MM.1S (cell line): Measurements from ENCODE around the gene ITGB5.

ENCODE experiments used
- DNase-seq: peaks from one replicate; pipeline ENCODE4 v3.0.0-alpha.2; 2015
- H2AFZ ChIP-seq: fragments of 300-600 bp; sonication (generic); 2 replicates; pipeline ENCODE4 v1.6.0; 2016; ENCODE audit warnings: antibody characterized with exemption, low read length
- H3F3A ChIP-seq: fragments of 300-600 bp; sonication (generic); 2 replicates; pipeline ENCODE4 v1.6.1; 2016; ENCODE audit warnings: mild to moderate bottlenecking, antibody characterized with exemption, low read length, moderate library complexity, mixed read lengths; ENCODE audit not compliant: insufficient read depth
- H3K27ac ChIP-seq: fragments of 300-600 bp; sonication (generic); 2 replicates; pipeline ENCODE4 v1.5.1; 2016; ENCODE audit warnings: mild to moderate bottlenecking, low read length
- H3K27me3 ChIP-seq: fragments of 300-600 bp; sonication (generic); replicated peaks from 2 replicates; pipeline ENCODE4 v1.6.0; 2016; ENCODE audit warnings: low read length; ENCODE audit not compliant: insufficient read depth
- H3K36me3 ChIP-seq: fragments of 300-600 bp; sonication (generic); replicated peaks from 2 replicates; pipeline ENCODE4 v1.6.1; 2016; ENCODE audit warnings: mild to moderate bottlenecking, low read length, mixed read lengths; ENCODE audit not compliant: insufficient read depth
- H3K4me1 ChIP-seq: fragments of 300-600 bp; sonication (generic); 2 replicates; pipeline ENCODE4 v1.6.1; 2016; ENCODE audit warnings: low read length, mixed read lengths
- H3K4me2 ChIP-seq: fragments of 300-600 bp; sonication (generic); 2 replicates; pipeline ENCODE4 v1.6.0; 2016; ENCODE audit warnings: low read depth, low read length
- H3K4me3 ChIP-seq: fragments of 300-600 bp; sonication (generic); 2 replicates; pipeline ENCODE4 v1.5.1; 2016; ENCODE audit warnings: low read length, mixed read lengths
- H3K79me2 ChIP-seq: fragments of 300-600 bp; sonication (generic); 2 replicates; pipeline ENCODE4 v1.6.1; 2016; ENCODE audit warnings: mixed run types, low read length, mixed read lengths
- H3K9ac ChIP-seq: fragments of 300-600 bp; sonication (generic); 2 replicates; pipeline ENCODE4 v1.6.1; 2016; ENCODE audit warnings: low read length, mixed read lengths
- H3K9me2 ChIP-seq: fragments of 300-600 bp; sonication (generic); replicated peaks from 2 replicates; pipeline ENCODE4 v1.6.1; 2016; ENCODE audit warnings: mild to moderate bottlenecking, low read length, mixed read lengths; ENCODE audit not compliant: insufficient read depth
- H3K9me3 ChIP-seq: fragments of 300-600 bp; sonication (generic); replicated peaks from 2 replicates; pipeline ENCODE4 v1.6.1; 2016; ENCODE audit warnings: mild to moderate bottlenecking, low read length, mixed read lengths; ENCODE audit not compliant: insufficient read depth
- H4K20me1 ChIP-seq: fragments of 300-600 bp; sonication (generic); 2 replicates; pipeline ENCODE4 v1.6.1; 2016; ENCODE audit warnings: mild to moderate bottlenecking, low read length, moderate library complexity, mixed read lengths; ENCODE audit not compliant: insufficient read depth
- EZH2 ChIP-seq: fragments of 300-600 bp; sonication (generic); optimal IDR thresholded peaks from 2 replicates; pipeline ENCODE3; 2017; ENCODE audit warnings: low read depth, mild to moderate bottlenecking, antibody characterized with exemption, low read length, mixed read lengths
- EZH2phosphoT487 ChIP-seq: fragments of 300-600 bp; sonication (generic); IDR thresholded peaks from 2 replicates; pipeline ENCODE4 v1.6.1; 2018; ENCODE audit warnings: antibody characterized with exemption, low read length
- TF ChIP-seq, protein P1 (sequence below): fragments of 300-600 bp; sonication (generic); IDR thresholded peaks from 2 replicates; pipeline ENCODE4 v1.5.1; 2016; ENCODE audit warnings: antibody characterized with exemption, low read length, mixed read lengths

ITGB5 gene

DNA sequence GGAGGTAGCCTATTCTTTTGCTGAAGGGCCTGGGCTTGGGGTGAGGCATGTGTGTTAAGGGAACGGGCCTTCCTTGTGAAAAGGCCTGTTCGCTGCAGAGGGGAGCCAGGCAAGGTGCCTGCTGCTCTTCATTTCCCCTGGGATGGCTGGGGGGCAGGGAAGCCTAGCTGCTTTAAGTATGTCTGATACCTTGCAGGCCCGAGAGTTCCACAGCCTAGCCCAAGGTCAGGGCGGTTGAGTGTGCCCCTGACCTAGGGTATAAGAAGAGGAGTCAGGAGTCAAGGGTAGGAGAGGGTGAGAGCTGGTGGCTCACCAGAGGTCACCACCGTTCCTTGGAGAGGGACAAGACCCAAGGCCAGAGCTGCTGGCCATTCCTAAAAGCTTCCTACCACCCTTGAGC is 110.3 kb downstream of the ITGB5 start:
- Histone ChIP-seq H3K36me3 (no peaks in the 10 kb centered on the region), H3K9me2 (no peaks in the 10 kb centered on the region), H3F3A (peaks cover 22% of the 10 kb centered on the region), H3K4me1 (peaks cover 49% of the 10 kb centered on the region), H3K9ac (no peak overlapping the region), H3K79me2 (no peaks in the 10 kb centered on the region), H3K4me2 (no peak overlapping the region), H3K27ac (no peak overlapping the region), H3K4me3 (no peak overlapping the region), H4K20me1 (no peaks in the 10 kb centered on the region), H3K9me3 (no peaks in the 10 kb centered on the region), H3K27me3 (no peaks in the 10 kb centered on the region), H2AFZ (no peak overlapping the region)
- DNase-seq, result no peak
- TF ChIP-seq EZH2, result no peak
- TF ChIP-seq EZH2phosphoT487, result no peak
- TF ChIP-seq, protein P1, sequence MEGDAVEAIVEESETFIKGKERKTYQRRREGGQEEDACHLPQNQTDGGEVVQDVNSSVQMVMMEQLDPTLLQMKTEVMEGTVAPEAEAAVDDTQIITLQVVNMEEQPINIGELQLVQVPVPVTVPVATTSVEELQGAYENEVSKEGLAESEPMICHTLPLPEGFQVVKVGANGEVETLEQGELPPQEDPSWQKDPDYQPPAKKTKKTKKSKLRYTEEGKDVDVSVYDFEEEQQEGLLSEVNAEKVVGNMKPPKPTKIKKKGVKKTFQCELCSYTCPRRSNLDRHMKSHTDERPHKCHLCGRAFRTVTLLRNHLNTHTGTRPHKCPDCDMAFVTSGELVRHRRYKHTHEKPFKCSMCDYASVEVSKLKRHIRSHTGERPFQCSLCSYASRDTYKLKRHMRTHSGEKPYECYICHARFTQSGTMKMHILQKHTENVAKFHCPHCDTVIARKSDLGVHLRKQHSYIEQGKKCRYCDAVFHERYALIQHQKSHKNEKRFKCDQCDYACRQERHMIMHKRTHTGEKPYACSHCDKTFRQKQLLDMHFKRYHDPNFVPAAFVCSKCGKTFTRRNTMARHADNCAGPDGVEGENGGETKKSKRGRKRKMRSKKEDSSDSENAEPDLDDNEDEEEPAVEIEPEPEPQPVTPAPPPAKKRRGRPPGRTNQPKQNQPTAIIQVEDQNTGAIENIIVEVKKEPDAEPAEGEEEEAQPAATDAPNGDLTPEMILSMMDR, result no peak

DNA sequence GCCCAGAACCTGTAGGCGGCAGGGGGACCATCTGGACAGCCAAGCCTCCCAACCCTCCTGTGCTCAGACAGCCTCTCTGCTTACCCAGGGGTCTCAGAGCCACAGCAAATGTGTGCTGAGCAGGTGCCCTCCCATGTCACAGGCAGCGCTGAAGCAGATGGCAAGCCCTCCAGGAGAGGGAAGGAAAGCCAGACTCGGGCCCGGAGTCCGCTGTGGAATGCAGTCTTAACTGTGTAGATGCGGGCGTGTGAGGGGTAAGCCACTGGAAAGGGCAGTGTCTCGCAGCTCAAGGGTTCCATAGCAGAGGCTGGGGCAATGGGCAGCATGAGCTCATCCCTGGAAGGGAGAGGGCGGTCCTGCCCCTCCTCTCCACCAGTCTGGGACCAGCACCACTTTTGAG is 111.3 kb downstream of the ITGB5 start:
- H3F3A ChIP-seq, result peaks cover 32% of the 10 kb centered on the region
- H2AFZ ChIP-seq, result no peak overlapping the region
- DNase-seq, result no peak
- no peaks in the 10 kb centered on the region for H3K9me2 ChIP-seq
- H3K4me1 ChIP-seq, result peaks cover 49% of the 10 kb centered on the region
- no peak overlapping the region for H3K9ac ChIP-seq
- H3K9me3 ChIP-seq, result no peaks in the 10 kb centered on the region
- no peaks in the 10 kb centered on the region for H3K36me3 ChIP-seq
- H3K4me2 ChIP-seq, result no peak overlapping the region
- no peak overlapping the region for H3K27ac ChIP-seq
- no peaks in the 10 kb centered on the region for H4K20me1 ChIP-seq
- H3K79me2 ChIP-seq, result no peaks in the 10 kb centered on the region
- H3K4me3 ChIP-seq, result no peak overlapping the region
- TF ChIP-seq, protein P1, result no peak
- TF ChIP-seq EZH2 (no peak), EZH2phosphoT487 (no peak)
- H3K27me3 ChIP-seq, result no peaks in the 10 kb centered on the region

DNA sequence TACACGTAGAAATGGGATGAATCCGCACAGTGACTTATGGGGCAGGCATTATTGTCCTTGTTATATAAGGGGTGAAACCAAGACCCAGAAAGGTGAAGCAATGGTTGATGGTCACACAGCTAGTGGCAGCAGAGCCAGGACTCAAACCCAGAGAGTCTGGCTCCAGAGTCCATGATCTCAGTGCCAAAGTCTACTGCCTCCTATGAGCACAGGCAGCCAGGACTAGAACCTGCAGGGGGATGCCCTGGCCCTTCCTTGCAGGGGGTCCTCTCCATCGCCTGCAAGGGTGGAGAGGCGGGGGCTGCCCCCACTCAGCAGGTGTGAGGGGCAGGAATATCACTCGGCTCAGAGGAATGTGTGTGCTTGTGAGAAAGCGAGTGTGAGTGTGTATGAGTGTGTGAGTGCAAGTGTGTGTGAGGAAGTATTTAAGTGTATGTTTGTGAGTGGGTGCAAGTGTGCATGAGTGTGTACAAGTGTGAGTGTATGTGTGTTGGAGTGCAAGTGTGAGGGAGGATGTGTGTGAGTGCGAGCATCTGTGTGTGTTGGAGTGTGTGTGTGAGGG is 112.2 kb downstream of the ITGB5 start:
- H3K27me3 ChIP-seq, result no peaks in the 10 kb centered on the region
- H3K79me2 ChIP-seq, result no peaks in the 10 kb centered on the region
- H3F3A ChIP-seq, result peaks cover 35% of the 10 kb centered on the region
- no peaks in the 10 kb centered on the region for H3K36me3 ChIP-seq
- peaks cover 53% of the 10 kb centered on the region for H3K4me1 ChIP-seq
- H3K4me2 ChIP-seq, result no peak overlapping the region
- no peak for DNase-seq
- TF ChIP-seq EZH2phosphoT487 (no peak), EZH2 (no peak)
- TF ChIP-seq, protein P1, result no peak
- no peaks in the 10 kb centered on the region for H3K9me2 ChIP-seq
- no peak overlapping the region for H3K4me3 ChIP-seq
- H3K9me3 ChIP-seq, result no peaks in the 10 kb centered on the region
- H3K27ac ChIP-seq, result no peak overlapping the region
- no peaks in the 10 kb centered on the region for H4K20me1 ChIP-seq
- H2AFZ ChIP-seq, result no peak overlapping the region
- H3K9ac ChIP-seq, result no peak overlapping the region
